B cell (primary cell): ENCODE data around the gene ATXN7L3.

Experiments used
- EZH2 ChIP-seq: IDR thresholded peaks from 2 replicates; pipeline ENCODE4 v1.6.1; 2012; ENCODE audit warnings: borderline replicate concordance, low read depth, mild to moderate bottlenecking, moderate library complexity, low read length; ENCODE audit not compliant: insufficient read depth, poor library complexity, severe bottlenecking
- TF ChIP-seq, protein P1 (sequence below): fragments of 200-600 bp; IDR thresholded peaks from one replicate; pipeline ENCODE4 v1.8.0; 2022; ENCODE audit warnings: antibody characterized with exemption, mild to moderate bottlenecking

DNA sequence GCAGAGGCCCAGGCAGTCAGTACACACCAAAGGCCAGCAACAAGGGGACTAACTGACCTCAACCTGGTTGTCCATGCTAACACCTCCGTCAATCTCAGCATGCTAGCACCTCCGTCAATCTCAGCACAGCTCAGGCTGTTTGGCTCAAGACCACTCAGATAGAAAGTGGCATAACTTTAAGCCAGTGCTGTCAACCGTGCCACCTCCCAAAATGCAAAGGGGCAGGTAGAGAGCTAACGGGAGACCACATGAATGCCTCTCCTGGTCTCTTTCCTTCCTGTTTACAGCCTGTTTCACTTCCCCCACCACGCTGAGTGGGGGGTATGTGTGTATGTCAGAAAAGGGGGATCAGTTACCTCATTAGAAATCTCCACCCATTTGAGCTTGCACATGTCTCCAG is 16.5 kb upstream of the ATXN7L3 start:
- TF ChIP-seq, protein P1, sequence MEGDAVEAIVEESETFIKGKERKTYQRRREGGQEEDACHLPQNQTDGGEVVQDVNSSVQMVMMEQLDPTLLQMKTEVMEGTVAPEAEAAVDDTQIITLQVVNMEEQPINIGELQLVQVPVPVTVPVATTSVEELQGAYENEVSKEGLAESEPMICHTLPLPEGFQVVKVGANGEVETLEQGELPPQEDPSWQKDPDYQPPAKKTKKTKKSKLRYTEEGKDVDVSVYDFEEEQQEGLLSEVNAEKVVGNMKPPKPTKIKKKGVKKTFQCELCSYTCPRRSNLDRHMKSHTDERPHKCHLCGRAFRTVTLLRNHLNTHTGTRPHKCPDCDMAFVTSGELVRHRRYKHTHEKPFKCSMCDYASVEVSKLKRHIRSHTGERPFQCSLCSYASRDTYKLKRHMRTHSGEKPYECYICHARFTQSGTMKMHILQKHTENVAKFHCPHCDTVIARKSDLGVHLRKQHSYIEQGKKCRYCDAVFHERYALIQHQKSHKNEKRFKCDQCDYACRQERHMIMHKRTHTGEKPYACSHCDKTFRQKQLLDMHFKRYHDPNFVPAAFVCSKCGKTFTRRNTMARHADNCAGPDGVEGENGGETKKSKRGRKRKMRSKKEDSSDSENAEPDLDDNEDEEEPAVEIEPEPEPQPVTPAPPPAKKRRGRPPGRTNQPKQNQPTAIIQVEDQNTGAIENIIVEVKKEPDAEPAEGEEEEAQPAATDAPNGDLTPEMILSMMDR = no peak
- TF ChIP-seq EZH2 = no peak
